Stimulated activated CD8-positive, alpha-beta memory T cell treated with anti-CD3 and anti-CD28 coated beads, Interleukin-4, amount 100 ng/mL, for 4 hours (primary cell): ENCODE measurements around the gene ACOXL.

Source experiments
- DNase-seq, 2 donors: peaks; one replicate each; pipeline ENCODE4 v3.0.0-alpha.2; 2020; ENCODE audit warnings: low read depth in 2 of 2, low spot score in 1 of 2

The ACOXL gene

DNA sequence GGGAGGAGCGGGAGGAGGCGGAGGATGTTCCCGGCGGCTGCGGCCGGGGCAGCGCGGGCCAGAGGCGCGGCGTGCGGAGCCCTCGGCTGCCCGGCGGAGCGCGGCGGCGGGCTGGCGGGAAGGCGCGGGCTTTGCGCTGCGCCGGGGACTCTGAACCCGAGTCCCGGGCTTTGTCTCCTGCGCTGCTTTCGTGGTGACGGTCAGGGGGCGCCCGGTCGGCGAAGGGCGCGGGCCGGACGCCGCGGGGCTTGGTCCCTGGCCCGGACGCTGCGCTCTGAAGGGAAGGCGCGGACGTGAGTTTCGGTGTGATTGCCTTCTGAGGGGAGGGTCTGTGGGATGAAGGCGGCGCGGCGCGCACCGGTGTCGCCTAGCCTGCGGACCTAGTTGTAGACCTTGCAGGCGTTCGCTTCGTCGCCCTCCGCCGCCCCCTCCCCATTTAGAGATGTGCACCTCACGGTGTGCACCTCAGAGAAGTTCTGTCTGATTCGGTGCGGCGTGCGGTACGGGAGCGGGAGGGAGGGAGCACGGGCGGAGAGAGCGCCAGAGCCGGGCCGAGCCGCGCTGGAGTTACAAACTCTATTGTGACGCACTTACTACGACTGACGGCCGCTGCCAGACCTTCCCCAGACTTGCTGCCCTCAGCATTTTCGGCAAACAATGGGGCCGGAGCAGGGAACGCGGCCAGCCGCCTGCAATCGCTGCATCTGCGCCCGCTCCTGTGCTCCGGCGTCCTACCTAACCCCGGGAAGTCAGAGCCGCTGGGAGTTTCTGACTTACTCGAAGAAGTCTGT lies 390.5 kb downstream of the ACOXL start:
- DNase-seq = no peak

DNA sequence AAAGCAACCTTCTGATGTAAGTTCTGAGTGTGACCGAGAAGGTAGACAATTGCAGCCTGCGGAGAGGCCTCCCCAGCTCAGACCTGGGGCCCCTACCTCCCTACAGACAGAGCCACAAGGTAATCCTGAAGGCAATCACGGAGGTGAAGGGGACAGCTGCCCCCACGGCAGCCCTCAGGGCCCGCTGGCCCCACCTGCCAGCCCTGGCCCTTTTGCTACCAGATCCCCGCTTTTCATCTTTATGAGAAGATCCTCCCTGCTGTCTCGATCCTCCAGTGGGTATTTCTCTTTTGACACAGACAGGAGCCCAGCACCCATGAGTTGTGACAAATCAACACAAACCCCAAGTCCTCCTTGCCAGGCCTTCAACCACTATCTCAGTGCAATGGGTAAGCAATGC lies 391.4 kb downstream of the ACOXL start:
- no peak for DNase-seq

DNA sequence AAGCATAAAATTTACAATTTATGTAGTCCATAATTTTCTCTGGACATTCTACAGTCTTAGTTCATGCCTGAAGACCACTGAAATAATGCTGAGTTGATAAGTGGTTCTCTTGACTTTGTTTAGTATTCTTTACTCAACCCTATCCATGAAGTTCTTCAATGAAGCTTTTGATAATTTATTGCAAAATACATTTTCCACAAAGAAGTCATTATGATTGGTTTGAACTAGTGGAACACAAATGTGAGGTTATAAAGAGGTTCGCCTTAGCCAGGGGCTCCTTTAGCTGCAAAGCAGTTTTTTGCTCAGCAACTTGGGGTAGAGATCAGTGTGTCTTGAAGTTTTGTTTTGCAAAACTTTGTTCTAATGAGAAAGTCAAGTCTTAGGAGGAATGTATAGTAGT lies 394.2 kb downstream of the ACOXL start:
- DNase-seq = no peak

DNA sequence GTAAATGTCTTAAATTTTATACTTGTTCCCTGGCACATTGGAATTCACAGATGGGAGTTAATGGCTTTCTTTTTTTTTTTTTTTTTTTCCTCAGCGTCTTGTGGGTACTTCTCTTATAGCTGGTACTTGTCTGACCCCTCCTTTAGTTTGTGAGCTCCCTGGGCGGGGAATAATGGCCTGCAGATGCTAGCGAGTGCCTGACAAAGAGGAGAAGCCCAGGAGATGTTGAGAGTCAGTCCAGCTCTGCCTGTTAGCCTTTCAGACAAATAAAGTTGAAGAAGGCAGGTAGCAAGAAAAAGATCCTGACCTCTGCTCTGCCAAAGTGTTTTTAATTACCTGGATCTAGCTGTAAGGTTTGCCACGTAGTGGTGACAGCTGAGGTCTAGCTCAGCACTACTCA lies 395.0 kb downstream of the ACOXL start:
- no peak for DNase-seq

DNA sequence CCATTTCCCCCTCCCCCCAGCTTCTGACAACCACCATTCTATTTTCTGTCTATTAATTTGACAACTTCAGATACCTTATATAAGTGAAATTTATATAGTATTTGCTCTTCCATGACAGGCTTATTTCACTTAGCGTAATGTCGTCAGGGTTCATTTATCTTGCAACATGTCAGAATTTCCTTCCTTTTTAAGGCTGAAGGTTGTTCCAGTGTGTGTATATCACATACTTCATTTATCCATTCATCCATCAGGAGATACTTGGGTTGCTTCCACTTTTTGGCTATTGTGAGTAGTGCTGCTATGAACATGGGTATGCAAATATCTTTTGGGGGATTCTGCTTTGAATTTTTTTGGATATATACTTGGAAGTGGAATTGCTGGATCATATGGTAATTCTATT lies 395.7 kb downstream of the ACOXL start:
- no peak for DNase-seq

DNA sequence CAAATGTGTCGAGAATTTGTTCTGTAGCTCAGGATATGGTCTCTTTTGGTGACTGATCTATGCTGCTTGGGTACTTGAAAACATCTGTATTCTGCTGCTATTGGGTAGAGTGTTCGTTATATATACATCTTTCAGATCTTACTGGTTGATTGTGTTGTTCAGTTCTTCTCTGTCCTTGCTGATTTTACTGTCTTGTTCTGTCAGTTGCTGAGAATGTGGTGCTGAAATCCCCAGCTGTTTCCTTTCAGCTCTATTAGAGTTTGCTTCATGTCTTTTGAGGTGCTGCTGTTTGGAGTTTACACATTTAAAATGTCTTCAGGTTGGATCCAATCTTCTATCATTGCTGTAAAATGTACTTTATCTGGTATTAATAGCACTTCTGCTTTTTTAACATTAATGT lies 401.2 kb downstream of the ACOXL start:
- no peak for DNase-seq

DNA sequence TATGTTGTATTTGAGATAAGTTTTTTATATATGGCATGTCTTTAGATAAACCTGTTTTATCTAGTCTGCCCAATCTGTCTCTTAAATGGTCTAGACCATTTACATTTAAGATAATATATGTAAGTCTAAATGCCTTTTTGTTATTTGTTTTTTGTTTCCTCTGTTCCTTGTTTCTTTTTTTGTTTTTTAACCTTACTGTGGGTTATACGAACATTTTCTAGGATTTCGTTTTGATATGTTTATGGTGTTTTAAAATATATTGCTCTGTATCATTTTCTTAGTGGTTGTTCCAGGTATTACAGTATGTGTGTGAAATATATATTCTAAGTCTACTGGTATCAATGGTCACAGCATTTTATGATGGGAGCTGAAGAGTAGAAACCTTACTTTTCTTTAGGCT lies 401.7 kb downstream of the ACOXL start:
- DNase-seq = no peak

DNA sequence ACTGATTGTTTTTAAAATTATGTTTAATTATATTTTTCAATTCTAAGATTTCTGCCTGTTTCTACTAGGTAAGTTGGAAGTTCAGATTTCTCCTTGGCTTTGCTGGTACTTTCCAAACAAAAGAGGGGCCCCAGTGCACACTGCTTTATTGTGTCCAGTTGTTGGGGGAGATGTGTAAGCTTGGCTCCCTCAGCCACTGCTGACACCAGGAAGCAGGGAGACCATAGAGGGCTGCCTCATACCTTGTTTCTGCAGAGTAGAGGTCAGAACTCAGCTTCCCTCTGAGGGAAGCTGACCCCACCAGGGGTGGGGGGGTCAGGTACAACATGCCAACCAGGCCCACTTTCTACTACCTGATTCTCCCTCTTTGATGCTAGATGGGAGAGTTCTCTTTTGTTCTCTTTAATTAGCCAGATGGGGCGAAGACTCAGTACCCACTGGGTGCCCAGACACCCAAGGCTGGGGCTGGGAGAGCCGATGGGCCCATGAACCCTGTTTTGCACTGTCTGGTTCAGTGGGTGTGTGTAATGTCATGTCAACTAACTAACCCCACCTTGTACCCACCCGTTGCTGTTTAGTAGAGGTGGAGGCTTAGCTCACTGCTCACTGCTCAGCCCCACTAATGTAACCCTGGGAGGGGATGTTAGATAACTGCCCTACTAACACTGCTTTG lies 403.0 kb downstream of the ACOXL start:
- DNase-seq = no peak

DNA sequence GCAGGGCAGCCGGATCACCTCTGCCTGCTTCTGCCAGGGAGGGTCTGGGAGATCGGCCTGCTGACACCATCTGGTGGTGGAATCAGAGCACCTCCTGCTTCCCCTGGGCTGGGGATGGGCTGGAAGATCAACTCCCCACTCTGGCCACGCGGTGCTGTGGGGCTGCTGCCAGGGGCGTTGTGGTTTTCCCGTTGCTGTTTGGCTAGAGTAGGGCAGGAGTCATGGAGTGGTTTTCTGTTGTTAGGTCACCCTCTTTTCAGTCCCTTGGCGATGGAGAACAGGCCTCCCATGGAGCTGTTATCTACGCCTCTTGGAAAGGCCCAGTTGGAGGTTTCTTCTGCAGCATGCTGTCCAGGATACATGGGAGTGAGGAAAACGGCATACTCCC lies 403.5 kb downstream of the ACOXL start:
- DNase-seq = no peak

DNA sequence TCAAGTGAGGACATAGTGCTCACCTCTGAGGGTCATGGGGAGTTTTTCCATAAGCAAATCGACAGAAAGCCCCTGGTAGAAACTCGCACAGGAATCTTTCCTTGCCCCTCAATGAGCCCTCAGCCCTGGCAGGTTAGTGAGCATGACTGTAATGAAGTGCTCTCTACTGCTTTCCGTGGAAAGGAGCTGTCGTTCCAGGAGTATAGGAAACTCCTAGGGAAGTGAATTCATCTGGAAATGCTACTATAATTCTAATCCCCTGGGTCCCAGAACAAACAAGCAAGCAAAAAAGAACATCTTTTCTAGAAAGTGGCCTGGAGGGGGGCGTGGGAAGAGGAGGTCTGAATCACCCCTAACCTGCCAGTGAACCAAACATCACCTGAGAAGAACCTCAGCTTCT lies 406.5 kb downstream of the ACOXL start:
- no peak for DNase-seq

DNA sequence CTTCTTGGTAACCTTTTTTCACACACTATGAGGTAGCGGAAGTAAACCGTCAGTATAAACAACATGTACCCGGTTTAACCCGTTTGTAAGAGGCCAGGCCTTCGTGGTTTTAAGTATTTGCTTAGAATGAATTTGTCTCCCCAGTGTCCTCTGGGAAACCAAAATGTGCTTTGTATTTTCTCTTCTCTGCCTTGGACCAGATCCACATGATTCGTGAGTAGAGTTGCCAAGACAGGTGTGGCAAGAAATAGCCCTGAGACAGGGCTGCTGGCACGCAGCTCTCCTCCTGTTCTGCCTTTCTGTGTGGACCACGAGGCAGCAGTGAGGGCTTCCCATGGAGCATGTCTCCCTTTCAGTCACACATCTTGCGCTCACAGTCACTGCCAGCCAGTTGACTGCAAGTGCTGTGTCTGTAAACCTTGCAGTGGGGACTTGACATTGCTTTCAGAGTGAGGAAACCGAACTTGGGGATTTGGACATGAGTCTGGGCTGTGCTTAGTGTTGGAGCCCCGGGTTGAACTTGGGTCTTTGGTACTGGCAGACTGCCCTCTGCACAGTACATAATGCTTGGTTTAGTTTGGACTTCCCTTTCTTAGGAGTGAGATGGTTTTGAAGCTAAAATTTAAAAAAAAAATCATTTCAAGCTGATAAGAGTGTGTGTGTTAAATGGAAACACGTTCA lies 407.4 kb downstream of the ACOXL start:
- no peak for DNase-seq

DNA sequence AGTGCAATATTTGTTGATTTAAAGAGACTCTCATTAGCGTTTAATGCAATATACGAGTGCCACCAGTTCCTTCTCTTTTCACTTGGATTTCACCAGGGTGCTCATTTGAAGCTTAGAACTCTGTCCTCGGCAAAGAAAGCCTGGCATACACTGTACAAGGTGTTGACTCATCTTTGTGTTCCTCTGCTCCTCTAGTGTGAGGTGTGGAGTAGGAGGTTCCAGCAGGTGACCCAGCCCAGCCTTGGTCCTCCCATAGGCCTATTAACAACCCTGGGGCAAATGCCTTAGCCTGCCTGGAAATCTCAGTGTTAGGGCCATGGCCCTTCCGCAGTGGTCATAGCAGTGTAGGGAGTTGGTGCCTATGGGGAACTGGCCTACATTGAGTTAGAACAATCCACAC lies 408.4 kb downstream of the ACOXL start:
- no peak for DNase-seq

DNA sequence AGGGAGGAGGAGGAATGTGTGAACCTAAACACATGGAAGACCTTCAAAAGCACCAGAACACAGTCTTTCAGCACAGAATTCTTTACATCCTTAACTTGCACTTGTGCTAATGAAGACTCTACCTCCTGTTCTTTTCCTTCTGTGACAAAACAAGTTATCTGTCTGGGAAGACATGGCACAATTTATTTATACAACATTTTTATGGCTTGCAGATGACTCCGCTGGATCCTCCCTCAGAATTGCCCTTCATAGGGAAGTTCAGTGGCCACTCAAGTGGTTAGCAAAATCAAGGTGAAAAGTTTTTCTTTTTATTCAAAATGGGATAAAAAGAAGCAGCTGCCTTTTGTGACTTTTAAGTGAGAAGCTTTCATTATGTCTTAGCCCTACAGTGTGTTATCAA lies 409.7 kb downstream of the ACOXL start:
- DNase-seq = no peak

DNA sequence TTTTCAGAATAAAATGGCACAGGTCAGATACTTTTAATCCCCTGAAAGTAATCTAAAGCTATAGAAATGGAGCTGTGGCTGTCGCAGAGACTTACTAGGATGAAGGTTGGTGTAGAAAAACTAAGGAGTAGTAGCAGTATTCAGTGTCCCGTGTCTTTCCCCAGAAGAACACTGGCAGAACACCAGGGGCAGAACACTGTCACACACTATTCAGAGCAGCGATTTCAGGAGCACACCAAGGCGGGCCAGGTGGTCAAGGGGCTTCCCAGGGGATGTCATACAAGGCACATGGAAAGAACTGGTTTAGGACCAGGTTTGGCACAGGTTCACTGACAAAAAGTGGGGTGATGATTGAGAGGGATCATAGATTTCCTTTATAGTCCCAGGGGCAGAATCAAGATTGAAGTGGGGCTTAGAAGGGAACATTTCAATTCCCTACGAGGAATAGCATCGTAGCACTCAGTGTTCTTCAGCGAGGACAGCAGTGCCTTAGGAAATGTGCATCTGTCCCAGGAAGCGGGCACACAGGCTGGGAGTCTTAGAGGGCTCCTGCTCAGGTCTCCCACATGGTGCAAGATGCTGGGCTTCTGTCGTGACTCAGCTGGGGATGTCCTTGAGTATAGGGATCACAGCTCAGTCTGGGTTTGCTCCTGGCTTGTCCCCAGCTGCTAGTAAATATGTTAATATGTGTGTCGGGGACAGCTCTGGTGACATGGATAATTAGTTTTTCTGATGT lies 410.9 kb downstream of the ACOXL start:
- no peak for DNase-seq

DNA sequence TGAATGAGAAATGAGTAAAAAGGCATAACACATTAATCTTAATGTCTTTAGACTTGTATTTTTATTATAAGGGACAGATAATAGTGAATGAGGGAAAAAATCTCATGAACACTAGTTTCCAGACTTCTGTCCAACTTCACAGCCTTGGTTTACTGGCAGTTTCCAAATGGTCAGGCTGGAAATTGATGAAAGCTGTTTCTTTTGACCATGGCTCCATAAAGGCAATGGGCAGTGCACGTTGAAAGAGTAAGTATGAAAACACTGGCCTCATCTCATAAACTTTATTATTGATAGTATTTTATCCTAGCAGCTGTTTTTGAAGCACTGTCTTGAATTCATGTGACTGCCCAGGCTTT lies 411.4 kb downstream of the ACOXL start:
- DNase-seq = no peak

DNA sequence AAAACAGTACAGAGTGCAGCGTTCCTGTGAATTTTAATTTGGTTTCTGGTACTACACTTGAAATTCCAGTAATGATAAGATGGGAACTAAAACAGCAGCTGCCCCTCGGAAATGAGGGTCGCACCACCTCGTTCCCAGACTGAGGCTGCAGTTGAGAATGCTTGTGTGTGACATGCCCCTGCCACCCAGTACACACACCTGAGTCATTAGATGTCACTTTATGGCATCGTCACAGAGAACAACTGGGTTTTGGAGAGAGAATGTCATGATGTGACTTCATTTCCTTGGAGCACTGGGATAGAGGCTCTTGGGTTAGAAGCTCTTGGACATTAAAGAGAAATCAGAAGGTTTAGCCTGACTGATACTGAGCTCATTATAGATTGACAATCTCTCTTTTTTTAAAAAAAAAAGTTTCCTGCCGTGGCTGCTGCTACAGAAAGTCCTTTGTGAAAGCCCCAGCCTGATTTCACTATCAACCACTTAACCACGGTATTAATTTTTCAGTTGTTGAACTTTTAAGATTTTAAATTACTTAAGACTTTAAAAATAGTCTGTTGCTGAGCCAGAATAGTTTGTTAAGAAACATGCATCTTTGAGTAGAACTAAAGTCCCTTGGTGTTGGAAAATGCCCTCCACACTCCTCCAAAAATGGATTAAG lies 412.9 kb downstream of the ACOXL start:
- no peak for DNase-seq

DNA sequence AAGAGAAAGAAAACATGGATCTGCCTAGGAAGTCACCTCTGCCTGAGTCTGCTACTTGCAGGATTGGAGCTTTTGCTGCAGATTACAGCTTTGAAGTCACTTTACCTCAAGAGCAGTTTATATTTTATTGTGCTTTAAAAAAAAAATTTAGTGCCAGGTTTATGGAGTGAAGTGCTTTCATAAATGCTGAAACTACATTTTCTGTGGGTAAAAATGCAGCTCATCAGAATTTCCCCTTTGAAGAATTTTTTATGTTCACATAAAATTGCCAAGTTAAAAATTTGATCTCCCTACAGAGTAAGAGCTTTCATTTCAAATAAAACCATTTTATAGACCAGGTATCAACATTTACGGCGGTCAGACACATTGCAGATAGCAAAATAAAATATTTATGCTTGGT lies 413.6 kb downstream of the ACOXL start:
- DNase-seq = no peak

DNA sequence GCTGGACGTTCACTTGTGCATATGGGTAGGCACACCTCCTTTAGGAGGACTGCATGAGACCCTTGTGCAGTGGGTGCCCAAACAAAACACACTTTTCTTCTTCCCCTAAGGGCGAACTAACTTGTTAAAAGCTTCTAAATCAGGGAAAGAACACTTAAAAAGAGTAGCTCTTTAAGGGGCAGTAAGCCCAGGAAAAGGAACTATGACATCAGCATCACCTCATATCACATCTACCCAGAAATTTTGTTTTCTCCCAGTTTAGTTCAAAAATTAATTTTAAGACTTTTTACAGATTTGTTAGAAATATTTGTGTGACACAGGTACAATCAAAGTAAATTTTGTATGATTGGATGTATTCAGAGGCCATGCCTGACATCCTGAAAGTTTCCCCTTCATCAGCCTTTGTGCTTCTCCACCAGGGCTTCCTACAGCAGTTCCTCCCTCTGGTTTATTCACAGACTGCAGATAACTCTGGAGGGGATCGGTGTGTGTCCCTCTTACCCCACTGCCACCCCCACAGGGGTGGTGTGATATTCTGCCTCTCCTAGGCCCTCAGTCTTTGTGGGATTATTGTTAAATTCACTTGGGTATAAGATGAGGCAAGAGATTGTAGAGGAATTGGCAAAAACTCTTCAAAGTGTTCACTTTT lies 416.0 kb downstream of the ACOXL start:
- no peak for DNase-seq

DNA sequence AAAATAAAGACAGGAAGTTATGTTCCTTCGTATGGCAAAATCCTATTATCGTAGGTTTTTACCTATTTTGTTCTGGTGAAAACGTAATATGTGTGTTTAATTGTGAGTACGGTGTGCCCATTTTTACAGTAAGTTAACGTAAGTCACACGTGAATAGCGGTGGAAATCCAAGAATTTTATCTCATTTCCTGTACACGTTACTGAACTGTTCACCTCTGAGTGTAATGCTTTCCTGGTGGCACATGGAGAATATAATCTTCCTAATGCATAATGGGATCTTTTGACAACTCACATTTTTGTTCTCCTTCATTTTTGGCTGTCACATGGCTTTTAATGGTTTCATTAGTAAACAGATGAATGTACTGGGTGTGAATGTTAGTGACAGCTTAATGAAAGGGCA lies 416.6 kb downstream of the ACOXL start:
- DNase-seq = no peak

DNA sequence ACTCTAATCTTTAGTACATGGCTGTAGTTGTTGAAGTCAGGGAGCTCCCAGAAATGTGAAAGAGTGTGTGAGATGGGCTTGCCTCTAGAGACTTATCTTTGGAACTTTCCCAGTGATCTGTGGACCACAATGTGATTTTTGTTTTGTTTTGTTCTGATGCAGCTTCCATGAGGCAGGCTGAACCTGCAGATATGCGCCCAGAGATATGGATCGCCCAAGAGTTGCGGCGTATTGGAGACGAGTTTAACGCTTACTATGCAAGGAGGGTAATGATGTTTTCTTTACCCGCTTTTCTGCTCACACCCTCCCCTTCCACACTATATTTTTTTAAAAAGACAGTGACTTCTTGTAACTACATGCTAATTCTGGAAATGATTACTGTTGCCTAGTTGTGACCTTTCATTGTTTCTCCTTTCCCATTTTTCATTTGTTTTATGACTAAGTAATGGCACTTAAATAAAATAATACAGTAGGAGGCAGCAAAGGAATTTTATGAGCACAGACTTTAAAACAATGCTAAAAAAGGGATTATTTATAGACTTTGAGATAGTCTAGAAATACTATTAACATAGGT lies 417.6 kb downstream of the ACOXL start:
- DNase-seq = no peak
